ENCODE results near the gene CDK17.

DNA sequence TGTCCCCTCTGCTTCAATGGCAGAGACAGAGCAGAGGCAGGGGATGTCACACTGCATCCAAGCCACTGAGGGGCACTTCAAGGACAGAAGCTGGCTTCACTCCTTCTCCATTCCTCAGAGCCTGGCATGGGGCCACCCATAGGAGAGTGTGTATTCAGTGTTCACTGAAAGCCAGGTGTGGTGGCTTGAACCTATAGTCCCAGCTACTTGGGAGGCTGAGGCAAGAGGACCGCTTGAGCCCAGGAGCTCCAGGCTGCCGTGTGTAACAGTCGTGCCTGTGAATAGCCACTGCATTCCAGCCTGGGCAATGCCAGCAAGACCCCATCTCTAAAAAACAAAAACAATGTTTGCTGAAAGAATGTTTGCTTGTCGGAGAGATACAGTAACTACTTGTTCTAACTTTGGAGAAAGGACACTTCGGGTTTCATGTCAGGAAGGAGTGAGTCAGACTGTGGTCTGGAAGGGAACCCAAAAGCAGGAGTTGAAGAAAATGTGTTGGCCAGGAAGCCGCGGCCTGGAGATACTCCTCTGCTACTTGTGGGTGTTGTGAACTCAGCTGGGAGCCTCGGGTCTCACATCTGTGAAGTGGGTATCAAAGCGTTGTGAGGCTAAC lies 162.7 kb downstream of the CDK17 start:
- TF ChIP-seq CTCF (conservative IDR thresholded peaks at IDR 0.05 in 1 of 2, IDR thresholded peaks at IDR 0.05 in 1 of 2; ENCODE audit: low read depth in 1 of 2, low read length in 2 of 2) (no peak), EZH2 (IDR thresholded peaks at IDR 0.05; ENCODE audit: low read length, missing control alignments) (no peak)

Measured in fibroblast of lung (primary cell).